ENCODE data around the gene SPRR1B. TPM values are rescaled to one million over a fixed set of nuclear protein-coding genes. Genes with fewer than 3 reads are reported as not detected.

The SPRR1B gene
- total and polyA plus RNA-seq, 2 of the 13 experiments (the other 11 are each of a cell fraction or from before 2014, with no cell fraction given) = not detected

DNA sequence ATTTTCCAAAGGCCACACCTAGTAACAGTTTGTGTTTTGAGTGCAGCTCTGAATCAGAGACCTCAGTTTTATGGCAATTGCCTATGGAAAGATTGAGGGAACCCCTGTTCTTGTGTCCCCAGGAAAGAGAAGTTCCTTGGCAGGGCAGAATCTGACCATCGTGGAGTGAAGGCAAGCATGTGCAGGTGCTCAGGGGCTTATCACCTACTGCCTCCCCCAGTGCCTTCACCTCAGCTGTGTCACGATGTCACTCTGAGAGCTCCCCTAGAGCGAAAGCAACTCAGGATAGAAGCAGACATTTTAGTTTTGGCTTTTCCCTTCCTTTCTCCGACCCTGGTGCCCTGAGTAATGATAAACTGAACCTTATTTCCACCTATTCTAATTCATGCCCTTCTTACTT is 48.9 kb upstream of the SPRR1B start:
- no peak for FAIRE-seq
- H3K79me2 ChIP-seq (ENCODE audit: insufficient read depth, low read length) = no peaks in the 10 kb centered on the region
- CTCF ChIA-PET (ENCODE audit: low intra/inter-chr PET ratio, low total read pairs) = no interaction called here

More for the DNA sequence above, 48.9 kb upstream of the SPRR1B start:
- no peak overlapping the region for H3K4me2 ChIP-seq (ENCODE audit: low read depth, low read length)
- intact Hi-C loops (cut with micrococcal nuclease; ENCODE audit: unreplicated experiment) = no loop called here
- no peaks in the 10 kb centered on the region for H3K4me1 ChIP-seq (ENCODE audit: insufficient read depth, low read length)
- no peaks in the 10 kb centered on the region for H4K20me1 ChIP-seq (ENCODE audit: insufficient read depth, low read length)
- ATAC-seq (no peak), DNase-seq (ENCODE audit: low spot score) (no peak)
- H3K4me3 ChIP-seq (replicated peaks in 1 of 3; ENCODE audit: insufficient read depth in 1 of 3, low read depth in 2 of 3, low read length in 3 of 3) = no peak overlapping the region
- no peaks in the 10 kb centered on the region for H3K36me3 ChIP-seq (replicated peaks in 1 of 2; ENCODE audit: control insufficient read depth in 1 of 2, insufficient read depth in 2 of 2, low read length in 2 of 2)
- no peak overlapping the region for H2AFZ ChIP-seq (ENCODE audit: low read length)
- H3K9ac ChIP-seq (ENCODE audit: insufficient read depth, low read depth, low read length) = no peak overlapping the region
- H3K27me3 ChIP-seq (ENCODE audit: control insufficient read depth in 1 of 2, insufficient read depth in 2 of 2, low read length in 2 of 2) = no peaks in the 10 kb centered on the region
- no peaks in the 10 kb centered on the region for H3K9me3 ChIP-seq (ENCODE audit: low read length)
- TF ChIP-seq ZNF101 (CRISPR knock-in tag; IDR thresholded peaks at IDR 0.05; ENCODE audit: borderline replicate concordance, low read depth) (no peak), MED1 (CRISPR knock-in tag; IDR thresholded peaks at IDR 0.05) (no peak), ZNF570 (CRISPR knock-in tag; IDR thresholded peaks at IDR 0.05; ENCODE audit: borderline replicate concordance) (no peak), ZNF264 (CRISPR knock-in tag; IDR thresholded peaks at IDR 0.05) (no peak), IKZF1 (IDR thresholded peaks at IDR 0.05) (no peak), SRSF4 (IDR thresholded peaks at IDR 0.05; ENCODE audit: low read depth, low read length, poor library complexity, severe bottlenecking) (no peak), SIN3B (IDR thresholded peaks at IDR 0.05; ENCODE audit: low read length) (no peak), PHB2 (IDR thresholded peaks at IDR 0.05; ENCODE audit: partially characterized antibody) (no peak), GTF2F1 (IDR thresholded peaks at IDR 0.05; ENCODE audit: low read length) (no peak), FOXO1 (CRISPR knock-in tag; IDR thresholded peaks at IDR 0.05) (no peak), ZNF230 (CRISPR knock-in tag; IDR thresholded peaks at IDR 0.05) (no peak), DNMT1 (CRISPR knock-in tag; IDR thresholded peaks at IDR 0.05) (no peak), ARHGAP35 (CRISPR knock-in tag; IDR thresholded peaks at IDR 0.05; ENCODE audit: borderline replicate concordance) (no peak), ZNF615 (CRISPR knock-in tag; IDR thresholded peaks at IDR 0.05; ENCODE audit: borderline replicate concordance) (no peak)
- TF ChIP-seq, protein P1, sequence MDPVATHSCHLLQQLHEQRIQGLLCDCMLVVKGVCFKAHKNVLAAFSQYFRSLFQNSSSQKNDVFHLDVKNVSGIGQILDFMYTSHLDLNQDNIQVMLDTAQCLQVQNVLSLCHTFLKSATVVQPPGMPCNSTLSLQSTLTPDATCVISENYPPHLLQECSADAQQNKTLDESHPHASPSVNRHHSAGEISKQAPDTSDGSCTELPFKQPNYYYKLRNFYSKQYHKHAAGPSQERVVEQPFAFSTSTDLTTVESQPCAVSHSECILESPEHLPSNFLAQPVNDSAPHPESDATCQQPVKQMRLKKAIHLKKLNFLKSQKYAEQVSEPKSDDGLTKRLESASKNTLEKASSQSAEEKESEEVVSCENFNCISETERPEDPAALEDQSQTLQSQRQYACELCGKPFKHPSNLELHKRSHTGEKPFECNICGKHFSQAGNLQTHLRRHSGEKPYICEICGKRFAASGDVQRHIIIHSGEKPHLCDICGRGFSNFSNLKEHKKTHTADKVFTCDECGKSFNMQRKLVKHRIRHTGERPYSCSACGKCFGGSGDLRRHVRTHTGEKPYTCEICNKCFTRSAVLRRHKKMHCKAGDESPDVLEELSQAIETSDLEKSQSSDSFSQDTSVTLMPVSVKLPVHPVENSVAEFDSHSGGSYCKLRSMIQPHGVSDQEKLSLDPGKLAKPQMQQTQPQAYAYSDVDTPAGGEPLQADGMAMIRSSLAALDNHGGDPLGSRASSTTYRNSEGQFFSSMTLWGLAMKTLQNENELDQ (CRISPR knock-in tag; IDR thresholded peaks at IDR 0.05; ENCODE audit: borderline replicate concordance) = no peak
- TF ChIP-seq, protein P2, sequence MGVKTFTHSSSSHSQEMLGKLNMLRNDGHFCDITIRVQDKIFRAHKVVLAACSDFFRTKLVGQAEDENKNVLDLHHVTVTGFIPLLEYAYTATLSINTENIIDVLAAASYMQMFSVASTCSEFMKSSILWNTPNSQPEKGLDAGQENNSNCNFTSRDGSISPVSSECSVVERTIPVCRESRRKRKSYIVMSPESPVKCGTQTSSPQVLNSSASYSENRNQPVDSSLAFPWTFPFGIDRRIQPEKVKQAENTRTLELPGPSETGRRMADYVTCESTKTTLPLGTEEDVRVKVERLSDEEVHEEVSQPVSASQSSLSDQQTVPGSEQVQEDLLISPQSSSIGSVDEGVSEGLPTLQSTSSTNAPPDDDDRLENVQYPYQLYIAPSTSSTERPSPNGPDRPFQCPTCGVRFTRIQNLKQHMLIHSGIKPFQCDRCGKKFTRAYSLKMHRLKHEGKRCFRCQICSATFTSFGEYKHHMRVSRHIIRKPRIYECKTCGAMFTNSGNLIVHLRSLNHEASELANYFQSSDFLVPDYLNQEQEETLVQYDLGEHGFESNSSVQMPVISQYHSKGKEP (CRISPR knock-in tag; IDR thresholded peaks at IDR 0.05) = no peak
- TF ChIP-seq, protein P3, sequence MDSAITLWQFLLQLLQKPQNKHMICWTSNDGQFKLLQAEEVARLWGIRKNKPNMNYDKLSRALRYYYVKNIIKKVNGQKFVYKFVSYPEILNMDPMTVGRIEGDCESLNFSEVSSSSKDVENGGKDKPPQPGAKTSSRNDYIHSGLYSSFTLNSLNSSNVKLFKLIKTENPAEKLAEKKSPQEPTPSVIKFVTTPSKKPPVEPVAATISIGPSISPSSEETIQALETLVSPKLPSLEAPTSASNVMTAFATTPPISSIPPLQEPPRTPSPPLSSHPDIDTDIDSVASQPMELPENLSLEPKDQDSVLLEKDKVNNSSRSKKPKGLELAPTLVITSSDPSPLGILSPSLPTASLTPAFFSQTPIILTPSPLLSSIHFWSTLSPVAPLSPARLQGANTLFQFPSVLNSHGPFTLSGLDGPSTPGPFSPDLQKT (CRISPR knock-in tag; IDR thresholded peaks at IDR 0.05; ENCODE audit: borderline replicate concordance) = no peak
- in situ Hi-C loops (cut with HindIII; ENCODE audit: extremely low pct_ligation_motif_present, low pct_unique_long_range_greater_than_20kb) = no loop called here
- 3% methylated on average over 2 of the region's 4 CpGs for WGBS (ENCODE audit: low lambda C conversion rate)
- H3K27ac ChIP-seq (ENCODE audit: extremely low read length, insufficient read depth, low read length) = no peak overlapping the region
- POLR2A ChIA-PET = no interaction called here
- BruUV-seq (replicated peaks) = no TSS peak
